A549 (cell line): Measurements from ENCODE around the gene GSTO2.

Source experiments
- CBX2 ChIP-seq: fragments of 200-600 bp; sonication (generic); IDR thresholded peaks from 2 replicates; pipeline ENCODE4 v1.6.1; 2016; ENCODE audit warnings: low read depth, mild to moderate bottlenecking, borderline replicate concordance
- CEBPB ChIP-seq, 2 experiments: fragments of >200 bp in 1 of 2; sonication (Bioruptor Twin) in 1 of 2; formaldehyde crosslinking in 1 of 2; IDR thresholded peaks; 2 replicates each; pipeline ENCODE4 v1.6.1; 2012 to 2016
- CTCF ChIP-seq: fragments of >200 bp; sonication (Bioruptor Twin); formaldehyde crosslinking; IDR thresholded peaks from 3 replicates; pipeline ENCODE4 v1.5.1; 2016
- MAX ChIP-seq: IDR thresholded peaks from 2 replicates; pipeline ENCODE4 v1.6.1; 2012
- RARB ChIP-seq: fragments of 250-450 bp; sonication (Bioruptor Pico); IDR thresholded peaks from 2 replicates; pipeline ENCODE4 v1.8.0; 2021; ENCODE audit warnings: mild to moderate bottlenecking, moderate library complexity
- TFCP2L1 ChIP-seq: fragments of 250-450 bp; sonication (Bioruptor Pico); IDR thresholded peaks from 2 replicates; pipeline ENCODE4 v1.5.0; 2021; ENCODE audit warnings: mild to moderate bottlenecking

- TF ChIP-seq MAX, result no peak
- TF ChIP-seq CTCF, result no peak
- no peak for TF ChIP-seq TFCP2L1
- no peak for TF ChIP-seq CBX2
- no peak for TF ChIP-seq RARB (CRISPR knock-in tag)
- no peak for TF ChIP-seq CEBPB (IDR thresholded peaks at IDR 0.05)
These were observed 66.1 kb downstream of the GSTO2 start for GRCh38 chr10:104334965-104335650.
